ENCODE data around the gene NAP1L4. TPM values are rescaled to one million over a fixed set of nuclear protein-coding genes. Genes with fewer than 3 reads are reported as not detected.

Gene NAP1L4
- total and polyA plus RNA-seq, 9 donors, result 54.4 to 136 (median 102) TPM

DNA sequence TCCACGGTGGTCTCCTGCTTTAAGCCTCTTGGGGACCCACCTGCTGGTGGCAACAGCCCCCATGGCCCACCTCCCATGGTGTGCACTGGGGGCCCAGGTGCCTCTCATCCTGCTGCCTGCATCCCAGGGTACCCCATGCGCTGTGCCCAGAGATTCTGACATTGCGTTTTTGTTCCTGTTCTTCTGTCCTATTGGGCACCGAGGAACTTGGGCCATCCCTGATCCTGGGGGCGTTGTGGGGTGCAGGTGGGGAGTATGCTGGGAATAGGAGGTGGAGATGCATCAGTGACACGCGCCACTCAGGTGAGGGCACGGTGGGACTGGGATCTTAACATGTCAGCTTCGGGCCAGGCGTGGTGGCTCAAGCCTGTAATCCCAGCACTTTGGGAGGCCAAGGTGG lies 12.4 kb upstream of the NAP1L4 start:
- no peak overlapping the region for H3K4me3 ChIP-seq
- TF ChIP-seq, protein P1, sequence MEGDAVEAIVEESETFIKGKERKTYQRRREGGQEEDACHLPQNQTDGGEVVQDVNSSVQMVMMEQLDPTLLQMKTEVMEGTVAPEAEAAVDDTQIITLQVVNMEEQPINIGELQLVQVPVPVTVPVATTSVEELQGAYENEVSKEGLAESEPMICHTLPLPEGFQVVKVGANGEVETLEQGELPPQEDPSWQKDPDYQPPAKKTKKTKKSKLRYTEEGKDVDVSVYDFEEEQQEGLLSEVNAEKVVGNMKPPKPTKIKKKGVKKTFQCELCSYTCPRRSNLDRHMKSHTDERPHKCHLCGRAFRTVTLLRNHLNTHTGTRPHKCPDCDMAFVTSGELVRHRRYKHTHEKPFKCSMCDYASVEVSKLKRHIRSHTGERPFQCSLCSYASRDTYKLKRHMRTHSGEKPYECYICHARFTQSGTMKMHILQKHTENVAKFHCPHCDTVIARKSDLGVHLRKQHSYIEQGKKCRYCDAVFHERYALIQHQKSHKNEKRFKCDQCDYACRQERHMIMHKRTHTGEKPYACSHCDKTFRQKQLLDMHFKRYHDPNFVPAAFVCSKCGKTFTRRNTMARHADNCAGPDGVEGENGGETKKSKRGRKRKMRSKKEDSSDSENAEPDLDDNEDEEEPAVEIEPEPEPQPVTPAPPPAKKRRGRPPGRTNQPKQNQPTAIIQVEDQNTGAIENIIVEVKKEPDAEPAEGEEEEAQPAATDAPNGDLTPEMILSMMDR (IDR thresholded peaks at IDR 0.05), result no peak
- TF ChIP-seq EP300 (IDR thresholded peaks at IDR 0.05) (no peak), POLR2A (IDR thresholded peaks at IDR 0.05) (no peak)
- intact Hi-C loops (cut with DNase I), result no loop called here
- H3K9me3 ChIP-seq, result no peaks in the 10 kb centered on the region
- DNase-seq, result peak in 1 of 5 donors; percentile 21
- H3K36me3 ChIP-seq, result no peaks in the 10 kb centered on the region
- H3K27me3 ChIP-seq, result no peaks in the 10 kb centered on the region
- H3K27ac ChIP-seq, result no peak overlapping the region
- H3K4me1 ChIP-seq (ENCODE audit: insufficient read depth), result no peaks in the 10 kb centered on the region
- 94 to 98% (median 96%) methylated on average over 10 of the region's 10 CpGs for WGBS, 3 donors

DNA sequence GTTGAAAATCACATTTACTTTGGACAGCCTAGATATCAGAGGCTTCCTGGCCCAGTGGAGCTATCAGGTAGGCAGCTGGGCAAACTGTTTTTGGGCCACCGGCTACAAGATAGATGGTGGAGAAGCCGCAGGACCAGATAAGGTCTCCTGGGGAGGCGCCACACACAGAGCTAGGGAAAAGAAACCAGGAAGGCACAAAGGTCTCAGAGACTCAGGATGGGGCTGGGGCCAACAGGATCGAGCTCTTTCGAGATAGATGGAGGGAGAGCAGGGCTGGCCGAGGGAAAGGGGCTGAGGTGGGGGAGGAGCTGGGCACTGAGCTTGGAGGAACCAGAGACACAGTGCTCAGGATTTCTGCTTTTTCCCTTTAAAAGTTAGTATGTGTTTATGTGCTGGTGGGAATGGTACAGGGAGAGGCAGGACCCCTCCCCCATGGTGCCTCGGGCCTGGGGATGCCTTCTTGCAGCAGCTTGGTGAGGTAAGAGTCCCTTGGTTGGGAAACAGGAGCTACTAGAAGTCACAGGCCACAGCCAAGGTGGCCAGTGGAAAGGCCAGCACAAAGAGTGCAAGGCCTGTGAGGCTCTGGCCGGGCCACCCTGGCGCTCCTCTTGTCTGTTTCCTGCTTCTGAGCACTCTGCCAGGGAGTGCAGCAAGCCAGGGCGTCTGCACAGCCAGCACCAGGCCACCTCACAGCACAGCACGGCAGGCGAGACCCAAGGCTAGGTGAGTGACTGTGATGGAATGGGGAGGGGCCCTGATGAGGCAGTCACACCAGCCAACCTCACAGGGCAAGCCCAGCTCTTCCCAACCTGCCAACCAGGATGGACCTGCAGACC lies 11.5 kb upstream of the NAP1L4 start:
- Histone ChIP-seq H3K4me1 (ENCODE audit: insufficient read depth) (no peaks in the 10 kb centered on the region), H3K27ac (no peak overlapping the region), H3K4me3 (no peak overlapping the region), H3K36me3 (no peaks in the 10 kb centered on the region), H3K27me3 (no peaks in the 10 kb centered on the region), H3K9me3 (no peaks in the 10 kb centered on the region)
- intact Hi-C loops (cut with DNase I), result no loop called here
- WGBS, 3 donors, result 86 to 93% (median 88%) methylated on average over 12 of the region's 12 CpGs
- DNase-seq, result peak in 2 of 5 donors; percentile 9 to 23
- TF ChIP-seq POLR2A (IDR thresholded peaks at IDR 0.05) (no peak), EP300 (IDR thresholded peaks at IDR 0.05) (no peak)
- TF ChIP-seq, protein P1 (IDR thresholded peaks at IDR 0.05), result no peak

DNA sequence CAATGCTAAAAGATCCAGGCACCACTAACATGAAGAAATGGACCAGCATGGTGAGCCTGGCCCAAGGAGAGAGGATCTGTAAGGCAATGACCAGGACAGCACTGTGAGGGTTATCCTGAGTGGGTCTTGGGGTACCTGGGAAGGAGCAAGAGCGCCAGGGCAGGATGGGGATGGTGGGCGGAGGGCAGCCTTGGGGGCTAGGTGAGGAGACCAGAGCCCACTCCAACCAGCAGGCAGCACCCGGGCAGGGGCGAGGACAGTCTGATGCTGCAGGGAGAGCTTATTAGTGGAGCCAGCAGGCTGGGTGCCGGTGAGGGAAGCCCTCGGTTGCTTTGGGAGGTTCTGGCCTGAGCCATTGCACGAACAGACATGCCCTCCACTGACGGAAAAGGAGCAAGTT lies 10.7 kb upstream of the NAP1L4 start:
- Histone ChIP-seq H3K27me3 (no peaks in the 10 kb centered on the region), H3K4me1 (ENCODE audit: insufficient read depth) (no peaks in the 10 kb centered on the region), H3K4me3 (no peak overlapping the region), H3K27ac (no peak overlapping the region), H3K36me3 (no peaks in the 10 kb centered on the region), H3K9me3 (no peaks in the 10 kb centered on the region)
- intact Hi-C loops (cut with DNase I), result no loop called here
- DNase-seq, result peak in 2 of 5 donors; percentile 7 to 20
- TF ChIP-seq, protein P1 (IDR thresholded peaks at IDR 0.05), result no peak
- TF ChIP-seq EP300 (IDR thresholded peaks at IDR 0.05), result no peak
- TF ChIP-seq POLR2A (IDR thresholded peaks at IDR 0.05), result no peak
- 86 to 94% (median 88%) methylated on average over 8 of the region's 8 CpGs for WGBS, 3 donors

DNA sequence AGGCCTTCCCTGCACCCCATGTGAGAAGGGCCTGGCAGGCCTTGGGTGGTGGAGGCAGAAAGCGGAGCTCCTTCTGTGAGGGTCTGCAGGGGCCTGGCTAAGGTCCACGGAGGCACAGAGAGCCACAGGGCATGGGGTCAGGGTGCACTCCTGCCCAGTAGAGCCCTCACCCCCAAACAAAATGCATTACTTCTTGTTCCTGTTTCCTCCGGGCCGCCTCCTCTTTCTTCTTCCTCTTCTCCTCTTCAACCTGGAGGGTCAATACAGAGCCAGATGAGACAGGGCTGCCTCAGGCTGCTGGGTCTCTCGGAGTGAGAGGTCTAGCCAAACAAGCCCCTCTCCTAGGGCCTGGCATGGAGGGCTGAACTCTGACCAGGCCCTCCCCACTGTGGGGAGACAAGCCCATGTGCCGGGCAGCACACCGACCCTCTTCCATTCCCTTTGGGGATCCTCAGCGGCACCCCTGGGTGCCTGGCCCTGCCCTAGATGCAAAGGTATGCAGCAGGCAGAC lies 10.3 kb upstream of the NAP1L4 start:
- TF ChIP-seq EP300 (IDR thresholded peaks at IDR 0.05) (no peak), POLR2A (IDR thresholded peaks at IDR 0.05) (no peak)
- TF ChIP-seq, protein P1 (IDR thresholded peaks at IDR 0.05), result no peak
- H3K9me3 ChIP-seq, result no peaks in the 10 kb centered on the region
- intact Hi-C loops (cut with DNase I), result no loop called here
- 91 to 93% (median 91%) methylated on average over 8 of the region's 8 CpGs for WGBS, 3 donors
- H3K4me3 ChIP-seq, result no peak overlapping the region
- H3K36me3 ChIP-seq, result no peaks in the 10 kb centered on the region
- DNase-seq, result peak in 2 of 5 donors; percentile 6 to 19
- H3K27me3 ChIP-seq, result no peaks in the 10 kb centered on the region
- H3K4me1 ChIP-seq (ENCODE audit: insufficient read depth), result no peaks in the 10 kb centered on the region
- H3K27ac ChIP-seq, result no peak overlapping the region
